ENCODE measurements around the gene CUX1.
"Not testable (repeated sequence)": the region's sequence is repeated elsewhere in the genome, so short reads cannot be mapped to it uniquely, and the experiment has no call there.

Gene CUX1

GRCh38 chr7:101833799-101834198, 16.4 kb downstream of the CUX1 start (continued):
- TF ChIP-seq CREB5 (CRISPR knock-in tag; IDR thresholded peaks at IDR 0.05; ENCODE audit: low read depth) (no peak), CSDC2 (CRISPR knock-in tag; IDR thresholded peaks at IDR 0.05) (no peak), PPARA (CRISPR knock-in tag; IDR thresholded peaks at IDR 0.05; ENCODE audit: borderline replicate concordance) (no peak), ZNF8 (CRISPR knock-in tag; IDR thresholded peaks at IDR 0.05) (no peak), SNAI2 (CRISPR knock-in tag; IDR thresholded peaks at IDR 0.05) (no peak), OSR1 (CRISPR knock-in tag; IDR thresholded peaks at IDR 0.05) (no peak), TCF4 (CRISPR knock-in tag; IDR thresholded peaks at IDR 0.05; ENCODE audit: borderline replicate concordance) (no peak)

GRCh38 chr7:101835136-101835535, 17.7 kb downstream of the CUX1 start:
- TF ChIP-seq ZNF8 (CRISPR knock-in tag; IDR thresholded peaks at IDR 0.05) = peak; percentile 96
- no peak for TF ChIP-seq ZNF70 (CRISPR knock-in tag; IDR thresholded peaks at IDR 0.05)
- ATAC-seq = no peak

- ATAC-seq = not testable (repeated sequence)
Observed at GRCh38 chr7:101837433-101837832, 20.0 kb downstream of the CUX1 start.

- TF ChIP-seq ARNTL (CRISPR knock-in tag; IDR thresholded peaks at IDR 0.05; ENCODE audit: borderline replicate concordance, low read depth) (no peak), ZC3H10 (CRISPR knock-in tag; IDR thresholded peaks at IDR 0.05) (no peak), POU6F1 (CRISPR knock-in tag; IDR thresholded peaks at IDR 0.05; ENCODE audit: borderline replicate concordance, low read depth) (no peak), PPARA (CRISPR knock-in tag; IDR thresholded peaks at IDR 0.05; ENCODE audit: borderline replicate concordance) (no peak), RARB (CRISPR knock-in tag; IDR thresholded peaks at IDR 0.05) (no peak), ZFP30 (CRISPR knock-in tag; IDR thresholded peaks at IDR 0.05) (no peak), TOX (CRISPR knock-in tag; IDR thresholded peaks at IDR 0.05; ENCODE audit: borderline replicate concordance) (no peak), CSDC2 (CRISPR knock-in tag; IDR thresholded peaks at IDR 0.05) (no peak), GLIS3 (CRISPR knock-in tag; IDR thresholded peaks at IDR 0.05) (no peak), OSR1 (CRISPR knock-in tag; IDR thresholded peaks at IDR 0.05) (no peak), CREB5 (CRISPR knock-in tag; IDR thresholded peaks at IDR 0.05; ENCODE audit: low read depth) (no peak), ZNF8 (CRISPR knock-in tag; IDR thresholded peaks at IDR 0.05) (no peak), CSRNP3 (CRISPR knock-in tag; IDR thresholded peaks at IDR 0.05) (no peak), TSHZ2 (CRISPR knock-in tag; IDR thresholded peaks at IDR 0.05) (no peak), ZNF565 (CRISPR knock-in tag; conservative IDR thresholded peaks at IDR 0.05; ENCODE audit: low read depth) (no peak), PATZ1 (CRISPR knock-in tag; IDR thresholded peaks at IDR 0.05; ENCODE audit: borderline replicate concordance) (no peak), ZFP3 (CRISPR knock-in tag; IDR thresholded peaks at IDR 0.05) (no peak)
- no peak; the same call in 2 of the 3 replicates for ATAC-seq
Observed at GRCh38 chr7:101838837-101839483, 21.5 kb downstream of the CUX1 start.

Data from SK-N-SH treated with all-trans-retinoic acid at 6 μM for 48 hours (cell line).